Measurements from ENCODE around the gene FUBP3.

- no peak for TF ChIP-seq CTCF (IDR thresholded peaks at IDR 0.05)
- TF ChIP-seq EP300 (IDR thresholded peaks at IDR 0.05; ENCODE audit: borderline replicate concordance in 1 of 2, low read depth in 1 of 2, low read length in 1 of 2): no peak
- TF ChIP-seq, protein P1, sequence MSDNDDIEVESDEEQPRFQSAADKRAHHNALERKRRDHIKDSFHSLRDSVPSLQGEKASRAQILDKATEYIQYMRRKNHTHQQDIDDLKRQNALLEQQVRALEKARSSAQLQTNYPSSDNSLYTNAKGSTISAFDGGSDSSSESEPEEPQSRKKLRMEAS (IDR thresholded peaks at IDR 0.05; ENCODE audit: low read depth): no peak
- TF ChIP-seq MXI1 (IDR thresholded peaks at IDR 0.05; ENCODE audit: low read depth, low read length): no peak
- no peak for TF ChIP-seq RCOR1 (IDR thresholded peaks at IDR 0.05; ENCODE audit: low read length)
- TF ChIP-seq NFIC (IDR thresholded peaks at IDR 0.05; ENCODE audit: borderline replicate concordance): no peak
- no peak for TF ChIP-seq RFX5 (IDR thresholded peaks at IDR 0.05; ENCODE audit: low read length)
- TF ChIP-seq JUND (IDR thresholded peaks at IDR 0.05): no peak
- no peak for TF ChIP-seq GABPA (IDR thresholded peaks at IDR 0.05; ENCODE audit: low read depth)
Observed at GRCh38 chr9:130661451-130662098, 82.2 kb downstream of the FUBP3 start.
